ENCODE data around the gene ABCA13.

Gene ABCA13

GRCh38 chr7:48209004-48209600, 37.8 kb downstream of the ABCA13 start:
- DNase-seq (ENCODE audit: low read depth in 1 of 2, low spot score in 1 of 2) = no peak

DNA sequence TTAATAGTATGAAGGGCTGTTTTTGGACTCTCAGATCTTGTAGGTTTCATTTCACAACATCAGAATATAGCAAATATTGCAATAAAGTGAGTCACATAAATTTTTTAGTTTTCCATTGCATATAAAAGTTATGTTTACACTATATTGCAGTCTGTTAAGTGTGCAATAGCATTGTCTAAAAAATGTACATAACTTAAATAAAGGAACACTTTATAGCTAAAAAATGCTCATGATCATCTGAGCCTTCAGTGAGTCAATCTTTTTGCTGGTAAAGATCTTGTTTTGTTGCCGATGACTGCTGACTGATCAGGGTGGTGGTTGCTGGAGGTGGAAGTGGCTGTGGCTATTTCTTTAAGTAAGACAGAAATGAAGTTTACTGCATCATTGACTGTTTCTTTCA, 42.0 kb downstream of the ABCA13 start:
- Histone ChIP-seq H3K27ac (replicated peaks) (no peak overlapping the region), H3K4me3 (replicated peaks; ENCODE audit: insufficient read depth, low read length) (no peak overlapping the region), H3K27me3 (ENCODE audit: insufficient read depth, poor library complexity, severe bottlenecking) (no peaks in the 10 kb centered on the region)
- TF ChIP-seq CTCF (IDR thresholded peaks at IDR 0.05; ENCODE audit: insufficient read depth, low read length) (no peak), POLR2AphosphoS5 (IDR thresholded peaks at IDR 0.05; ENCODE audit: low read depth) (no peak), SPI1 (IDR thresholded peaks at IDR 0.05; ENCODE audit: borderline replicate concordance, low read depth) (no peak), GABPA (IDR thresholded peaks at IDR 0.05; ENCODE audit: low read depth) (no peak)
- TF ChIP-seq, protein P1, sequence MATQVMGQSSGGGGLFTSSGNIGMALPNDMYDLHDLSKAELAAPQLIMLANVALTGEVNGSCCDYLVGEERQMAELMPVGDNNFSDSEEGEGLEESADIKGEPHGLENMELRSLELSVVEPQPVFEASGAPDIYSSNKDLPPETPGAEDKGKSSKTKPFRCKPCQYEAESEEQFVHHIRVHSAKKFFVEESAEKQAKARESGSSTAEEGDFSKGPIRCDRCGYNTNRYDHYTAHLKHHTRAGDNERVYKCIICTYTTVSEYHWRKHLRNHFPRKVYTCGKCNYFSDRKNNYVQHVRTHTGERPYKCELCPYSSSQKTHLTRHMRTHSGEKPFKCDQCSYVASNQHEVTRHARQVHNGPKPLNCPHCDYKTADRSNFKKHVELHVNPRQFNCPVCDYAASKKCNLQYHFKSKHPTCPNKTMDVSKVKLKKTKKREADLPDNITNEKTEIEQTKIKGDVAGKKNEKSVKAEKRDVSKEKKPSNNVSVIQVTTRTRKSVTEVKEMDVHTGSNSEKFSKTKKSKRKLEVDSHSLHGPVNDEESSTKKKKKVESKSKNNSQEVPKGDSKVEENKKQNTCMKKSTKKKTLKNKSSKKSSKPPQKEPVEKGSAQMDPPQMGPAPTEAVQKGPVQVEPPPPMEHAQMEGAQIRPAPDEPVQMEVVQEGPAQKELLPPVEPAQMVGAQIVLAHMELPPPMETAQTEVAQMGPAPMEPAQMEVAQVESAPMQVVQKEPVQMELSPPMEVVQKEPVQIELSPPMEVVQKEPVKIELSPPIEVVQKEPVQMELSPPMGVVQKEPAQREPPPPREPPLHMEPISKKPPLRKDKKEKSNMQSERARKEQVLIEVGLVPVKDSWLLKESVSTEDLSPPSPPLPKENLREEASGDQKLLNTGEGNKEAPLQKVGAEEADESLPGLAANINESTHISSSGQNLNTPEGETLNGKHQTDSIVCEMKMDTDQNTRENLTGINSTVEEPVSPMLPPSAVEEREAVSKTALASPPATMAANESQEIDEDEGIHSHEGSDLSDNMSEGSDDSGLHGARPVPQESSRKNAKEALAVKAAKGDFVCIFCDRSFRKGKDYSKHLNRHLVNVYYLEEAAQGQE (IDR thresholded peaks at IDR 0.05; ENCODE audit: insufficient replicate concordance, low read depth) = no peak
- DNase-seq (ENCODE audit: low read depth in 1 of 2, low spot score in 1 of 2) = no peak

More at GRCh38 chr7:48209004-48209600, 37.8 kb downstream of the ABCA13 start:
- TF ChIP-seq CTCF (IDR thresholded peaks at IDR 0.05; ENCODE audit: insufficient read depth, low read length) (no peak), GABPA (IDR thresholded peaks at IDR 0.05; ENCODE audit: low read depth) (no peak), POLR2AphosphoS5 (IDR thresholded peaks at IDR 0.05; ENCODE audit: low read depth) (no peak), SPI1 (IDR thresholded peaks at IDR 0.05; ENCODE audit: borderline replicate concordance, low read depth) (no peak)
- TF ChIP-seq, protein P1 (IDR thresholded peaks at IDR 0.05; ENCODE audit: insufficient replicate concordance, low read depth) = no peak
- Histone ChIP-seq H3K27ac (replicated peaks) (no peak overlapping the region), H3K27me3 (ENCODE audit: insufficient read depth, poor library complexity, severe bottlenecking) (no peaks in the 10 kb centered on the region), H3K4me3 (replicated peaks; ENCODE audit: insufficient read depth, low read length) (no peak overlapping the region)

- Histone ChIP-seq H3K4me3 (replicated peaks; ENCODE audit: insufficient read depth, low read length) (no peak overlapping the region), H3K27ac (replicated peaks) (no peak overlapping the region), H3K27me3 (ENCODE audit: insufficient read depth, poor library complexity, severe bottlenecking) (no peaks in the 10 kb centered on the region)
- no peak for DNase-seq (ENCODE audit: low read depth in 1 of 2, low spot score in 1 of 2)
- TF ChIP-seq, protein P1 (IDR thresholded peaks at IDR 0.05; ENCODE audit: insufficient replicate concordance, low read depth) = no peak
- no peak for TF ChIP-seq POLR2AphosphoS5 (IDR thresholded peaks at IDR 0.05; ENCODE audit: low read depth)
Measured at GRCh38 chr7:48217266-48217665, 46.0 kb downstream of the ABCA13 start.
